ENCODE results near the gene LAMB4.

The LAMB4 gene, protein sequence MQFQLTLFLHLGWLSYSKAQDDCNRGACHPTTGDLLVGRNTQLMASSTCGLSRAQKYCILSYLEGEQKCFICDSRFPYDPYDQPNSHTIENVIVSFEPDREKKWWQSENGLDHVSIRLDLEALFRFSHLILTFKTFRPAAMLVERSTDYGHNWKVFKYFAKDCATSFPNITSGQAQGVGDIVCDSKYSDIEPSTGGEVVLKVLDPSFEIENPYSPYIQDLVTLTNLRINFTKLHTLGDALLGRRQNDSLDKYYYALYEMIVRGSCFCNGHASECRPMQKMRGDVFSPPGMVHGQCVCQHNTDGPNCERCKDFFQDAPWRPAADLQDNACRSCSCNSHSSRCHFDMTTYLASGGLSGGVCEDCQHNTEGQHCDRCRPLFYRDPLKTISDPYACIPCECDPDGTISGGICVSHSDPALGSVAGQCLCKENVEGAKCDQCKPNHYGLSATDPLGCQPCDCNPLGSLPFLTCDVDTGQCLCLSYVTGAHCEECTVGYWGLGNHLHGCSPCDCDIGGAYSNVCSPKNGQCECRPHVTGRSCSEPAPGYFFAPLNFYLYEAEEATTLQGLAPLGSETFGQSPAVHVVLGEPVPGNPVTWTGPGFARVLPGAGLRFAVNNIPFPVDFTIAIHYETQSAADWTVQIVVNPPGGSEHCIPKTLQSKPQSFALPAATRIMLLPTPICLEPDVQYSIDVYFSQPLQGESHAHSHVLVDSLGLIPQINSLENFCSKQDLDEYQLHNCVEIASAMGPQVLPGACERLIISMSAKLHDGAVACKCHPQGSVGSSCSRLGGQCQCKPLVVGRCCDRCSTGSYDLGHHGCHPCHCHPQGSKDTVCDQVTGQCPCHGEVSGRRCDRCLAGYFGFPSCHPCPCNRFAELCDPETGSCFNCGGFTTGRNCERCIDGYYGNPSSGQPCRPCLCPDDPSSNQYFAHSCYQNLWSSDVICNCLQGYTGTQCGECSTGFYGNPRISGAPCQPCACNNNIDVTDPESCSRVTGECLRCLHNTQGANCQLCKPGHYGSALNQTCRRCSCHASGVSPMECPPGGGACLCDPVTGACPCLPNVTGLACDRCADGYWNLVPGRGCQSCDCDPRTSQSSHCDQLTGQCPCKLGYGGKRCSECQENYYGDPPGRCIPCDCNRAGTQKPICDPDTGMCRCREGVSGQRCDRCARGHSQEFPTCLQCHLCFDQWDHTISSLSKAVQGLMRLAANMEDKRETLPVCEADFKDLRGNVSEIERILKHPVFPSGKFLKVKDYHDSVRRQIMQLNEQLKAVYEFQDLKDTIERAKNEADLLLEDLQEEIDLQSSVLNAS (N-terminal part only)

DNA sequence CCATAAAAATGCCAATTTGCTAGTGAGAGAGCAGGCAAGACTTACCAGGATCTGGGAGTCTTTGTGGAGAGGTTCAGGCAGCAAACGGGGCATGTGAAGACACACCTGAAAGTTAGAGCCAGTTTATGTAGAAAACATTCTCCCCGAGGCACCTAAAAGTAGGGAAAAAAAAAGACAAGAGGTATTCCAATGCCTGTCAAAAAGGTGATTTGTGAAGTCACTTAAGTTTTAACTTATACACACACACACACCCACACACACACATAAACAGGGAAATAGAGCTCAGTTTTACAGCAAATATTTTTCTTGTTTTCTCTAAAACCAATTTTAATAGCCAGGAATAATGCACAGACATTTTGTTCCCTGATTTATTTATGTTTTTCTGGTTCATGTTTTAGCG lies at the start of gene LAMB4:
Gene LAMB4 (minus strand): TSS at position 101 of the 400 bp plus-strand sequence. CDS start 7,197 bp downstream, outside the sequence.
- CTCF ChIA-PET: interaction anchor here (0.9 kb wide), 1 partner anchor 16 kb away, joined by 3 read pairs; no protein-coding TSS in a partner anchor
- no peak for DNase-seq (ENCODE audit: extremely low spot score)
- TF ChIP-seq PKNOX1 (IDR thresholded peaks at IDR 0.05) (no peak), CTBP1 (IDR thresholded peaks at IDR 0.05; ENCODE audit: borderline replicate concordance) (no peak), SP1 (IDR thresholded peaks at IDR 0.05) (no peak), BHLHE40 (IDR thresholded peaks at IDR 0.05; ENCODE audit: borderline replicate concordance) (no peak), NFRKB (IDR thresholded peaks at IDR 0.05) (no peak), SUZ12 (IDR thresholded peaks at IDR 0.05) (no peak), FOXK2 (IDR thresholded peaks at IDR 0.05) (no peak), L3MBTL2 (conservative IDR thresholded peaks at IDR 0.05) (no peak), HDGF (IDR thresholded peaks at IDR 0.05; ENCODE audit: borderline replicate concordance) (no peak), TARDBP (IDR thresholded peaks at IDR 0.05) (no peak), FOXM1 (IDR thresholded peaks at IDR 0.05; ENCODE audit: borderline replicate concordance) (no peak), ZNF384 (IDR thresholded peaks at IDR 0.05) (no peak), ARNT (IDR thresholded peaks at IDR 0.05) (no peak), LEF1 (IDR thresholded peaks at IDR 0.05; ENCODE audit: borderline replicate concordance) (no peak)
- POLR2A ChIA-PET: no interaction called here

GRCh38 chr7:108178398-108178797 lies 48.2 kb upstream of the LAMB4 start:
- no peak for TF ChIP-seq BHLHE40 (IDR thresholded peaks at IDR 0.05; ENCODE audit: borderline replicate concordance)
- TF ChIP-seq HDGF (IDR thresholded peaks at IDR 0.05; ENCODE audit: borderline replicate concordance): no peak
- no peak for TF ChIP-seq ARNT (IDR thresholded peaks at IDR 0.05)
- TF ChIP-seq SUZ12 (IDR thresholded peaks at IDR 0.05): no peak
- no peak for TF ChIP-seq ELF4 (IDR thresholded peaks at IDR 0.05)
- no peak for TF ChIP-seq ZNF384 (IDR thresholded peaks at IDR 0.05)
- no peak for TF ChIP-seq TARDBP (IDR thresholded peaks at IDR 0.05)
- TF ChIP-seq CTBP1 (IDR thresholded peaks at IDR 0.05; ENCODE audit: borderline replicate concordance): no peak
- no peak for TF ChIP-seq FOXA1 (IDR thresholded peaks at IDR 0.05)
- TF ChIP-seq FOXK2 (IDR thresholded peaks at IDR 0.05): no peak
- TF ChIP-seq SP1 (IDR thresholded peaks at IDR 0.05): no peak
- ChIA-PET CTCF (interaction anchor here (0.9 kb wide), 1 partner anchor 281 kb away, joined by 4 read pairs; no protein-coding TSS in a partner anchor), POLR2A (no interaction called here)
- no peak for DNase-seq (ENCODE audit: extremely low spot score)

GRCh38 chr7:108171164-108171563 lies 41.0 kb upstream of the LAMB4 start:
- CTCF ChIA-PET: no interaction called here
- POLR2A ChIA-PET: no interaction called here
- no peak for DNase-seq (ENCODE audit: extremely low spot score)
- TF ChIP-seq FOXM1 (IDR thresholded peaks at IDR 0.05; ENCODE audit: borderline replicate concordance) (no peak), LEF1 (IDR thresholded peaks at IDR 0.05; ENCODE audit: borderline replicate concordance) (no peak), PKNOX1 (IDR thresholded peaks at IDR 0.05) (no peak), ARNT (IDR thresholded peaks at IDR 0.05) (no peak), BHLHE40 (IDR thresholded peaks at IDR 0.05; ENCODE audit: borderline replicate concordance) (no peak), TARDBP (IDR thresholded peaks at IDR 0.05) (no peak), CTBP1 (IDR thresholded peaks at IDR 0.05; ENCODE audit: borderline replicate concordance) (no peak), NFRKB (IDR thresholded peaks at IDR 0.05) (no peak), ZNF384 (IDR thresholded peaks at IDR 0.05) (no peak), SUZ12 (IDR thresholded peaks at IDR 0.05) (no peak), SP1 (IDR thresholded peaks at IDR 0.05) (no peak), L3MBTL2 (conservative IDR thresholded peaks at IDR 0.05) (no peak), HDGF (IDR thresholded peaks at IDR 0.05; ENCODE audit: borderline replicate concordance) (no peak), FOXA1 (IDR thresholded peaks at IDR 0.05) (no peak), ELF4 (IDR thresholded peaks at IDR 0.05) (no peak)

DNA sequence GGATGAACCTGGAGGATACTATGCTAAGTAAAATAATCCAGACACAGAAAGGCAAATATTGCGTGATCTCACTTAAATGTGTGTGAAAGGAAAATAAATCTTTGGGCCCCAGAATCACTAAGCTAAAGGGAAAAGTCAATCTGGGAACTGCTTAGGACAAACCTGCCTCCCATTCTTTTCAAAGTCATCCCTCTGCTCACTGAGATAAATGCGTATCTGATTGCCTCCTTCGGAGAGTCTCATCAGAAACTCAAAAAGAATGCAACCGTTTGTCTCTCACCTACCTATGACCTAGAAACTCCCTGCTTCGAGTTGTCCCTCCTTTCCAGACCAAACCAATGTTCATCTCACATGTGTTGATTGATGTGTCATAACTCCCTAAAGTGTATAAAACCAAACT lies 40.1 kb upstream of the LAMB4 start:
- POLR2A ChIA-PET: no interaction called here
- CTCF ChIA-PET: no interaction called here
- DNase-seq (ENCODE audit: extremely low spot score): no peak
- TF ChIP-seq SP1 (IDR thresholded peaks at IDR 0.05) (no peak), SUZ12 (IDR thresholded peaks at IDR 0.05) (no peak), PKNOX1 (IDR thresholded peaks at IDR 0.05) (no peak), ZNF384 (IDR thresholded peaks at IDR 0.05) (no peak), TARDBP (IDR thresholded peaks at IDR 0.05) (no peak), CTBP1 (IDR thresholded peaks at IDR 0.05; ENCODE audit: borderline replicate concordance) (no peak), L3MBTL2 (conservative IDR thresholded peaks at IDR 0.05) (no peak), ELF4 (IDR thresholded peaks at IDR 0.05) (no peak), LEF1 (IDR thresholded peaks at IDR 0.05; ENCODE audit: borderline replicate concordance) (no peak), HDGF (IDR thresholded peaks at IDR 0.05; ENCODE audit: borderline replicate concordance) (no peak), ARNT (IDR thresholded peaks at IDR 0.05) (no peak), NFRKB (IDR thresholded peaks at IDR 0.05) (no peak), BHLHE40 (IDR thresholded peaks at IDR 0.05; ENCODE audit: borderline replicate concordance) (no peak), FOXK2 (IDR thresholded peaks at IDR 0.05) (no peak), FOXA1 (IDR thresholded peaks at IDR 0.05) (no peak), FOXM1 (IDR thresholded peaks at IDR 0.05; ENCODE audit: borderline replicate concordance) (no peak)
